ENCODE results near the gene PMPCA.

Gene PMPCA

GRCh38 chr9:136392538-136393449 lies 17.7 kb upstream of the PMPCA start:
- no peaks in the 10 kb centered on the region for H3K27me3 ChIP-seq (ENCODE audit: low read length)
- H3K9ac ChIP-seq (ENCODE audit: low read length), result no peak overlapping the region
- H3K9me2 ChIP-seq (replicated peaks; ENCODE audit: insufficient read depth, low read length), result no peaks in the 10 kb centered on the region
- H3K4me2 ChIP-seq (ENCODE audit: low read depth, low read length, poor library complexity, severe bottlenecking), result no peak overlapping the region
- H3K27ac ChIP-seq (ENCODE audit: low read depth, low read length), result no peak overlapping the region
- H3K79me2 ChIP-seq (ENCODE audit: insufficient read depth, low read length), result peaks cover 1% of the 10 kb centered on the region; the same call in 1 of the 2 replicates
- TF ChIP-seq CTCF (IDR thresholded peaks at IDR 0.05; ENCODE audit: insufficient read depth, low read length, poor library complexity, severe bottlenecking) (no peak), EZH2phosphoT487 (conservative IDR thresholded peaks at IDR 0.05; ENCODE audit: low read length) (no peak)
- no peak overlapping the region for H2AFZ ChIP-seq (ENCODE audit: low read depth, low read length, severe bottlenecking)
- no peaks in the 10 kb centered on the region for H4K20me1 ChIP-seq (ENCODE audit: low read depth, low read length)
- no peaks in the 10 kb centered on the region; the same call in 1 of the 2 replicates for H3K36me3 ChIP-seq (ENCODE audit: low read length)
- no peaks in the 10 kb centered on the region for H3F3A ChIP-seq (ENCODE audit: insufficient read depth)
- H3K9me3 ChIP-seq (ENCODE audit: insufficient read depth, low read length), result no peaks in the 10 kb centered on the region
- no peak overlapping the region for H3K4me3 ChIP-seq (ENCODE audit: insufficient read depth, low read length, poor library complexity, severe bottlenecking)

- TF ChIP-seq CTCF (IDR thresholded peaks at IDR 0.05; ENCODE audit: insufficient read depth, low read length, poor library complexity, severe bottlenecking), result no peak
- no peak for TF ChIP-seq EZH2phosphoT487 (conservative IDR thresholded peaks at IDR 0.05; ENCODE audit: low read length)
- H3F3A ChIP-seq (ENCODE audit: insufficient read depth), result no peaks in the 10 kb centered on the region
- no peaks in the 10 kb centered on the region; the same call in 1 of the 2 replicates for H3K36me3 ChIP-seq (ENCODE audit: low read length)
- H3K4me3 ChIP-seq (ENCODE audit: insufficient read depth, low read length, poor library complexity, severe bottlenecking), result no peak overlapping the region
- no peaks in the 10 kb centered on the region for H3K9me2 ChIP-seq (replicated peaks; ENCODE audit: insufficient read depth, low read length)
- no peak overlapping the region for H3K4me2 ChIP-seq (ENCODE audit: low read depth, low read length, poor library complexity, severe bottlenecking)
- no peaks in the 10 kb centered on the region for H3K9me3 ChIP-seq (ENCODE audit: insufficient read depth, low read length)
- H2AFZ ChIP-seq (ENCODE audit: low read depth, low read length, severe bottlenecking), result no peak overlapping the region
- H3K9ac ChIP-seq (ENCODE audit: low read length), result no peak overlapping the region
- no peaks in the 10 kb centered on the region for H4K20me1 ChIP-seq (ENCODE audit: low read depth, low read length)
- H3K79me2 ChIP-seq (ENCODE audit: insufficient read depth, low read length), result peaks cover 9% of the 10 kb centered on the region
- H3K27ac ChIP-seq (ENCODE audit: low read depth, low read length), result no peak overlapping the region
- no peaks in the 10 kb centered on the region for H3K27me3 ChIP-seq (ENCODE audit: low read length)
These were observed 16.9 kb upstream of the PMPCA start for GRCh38 chr9:136393531-136393930.

DNA sequence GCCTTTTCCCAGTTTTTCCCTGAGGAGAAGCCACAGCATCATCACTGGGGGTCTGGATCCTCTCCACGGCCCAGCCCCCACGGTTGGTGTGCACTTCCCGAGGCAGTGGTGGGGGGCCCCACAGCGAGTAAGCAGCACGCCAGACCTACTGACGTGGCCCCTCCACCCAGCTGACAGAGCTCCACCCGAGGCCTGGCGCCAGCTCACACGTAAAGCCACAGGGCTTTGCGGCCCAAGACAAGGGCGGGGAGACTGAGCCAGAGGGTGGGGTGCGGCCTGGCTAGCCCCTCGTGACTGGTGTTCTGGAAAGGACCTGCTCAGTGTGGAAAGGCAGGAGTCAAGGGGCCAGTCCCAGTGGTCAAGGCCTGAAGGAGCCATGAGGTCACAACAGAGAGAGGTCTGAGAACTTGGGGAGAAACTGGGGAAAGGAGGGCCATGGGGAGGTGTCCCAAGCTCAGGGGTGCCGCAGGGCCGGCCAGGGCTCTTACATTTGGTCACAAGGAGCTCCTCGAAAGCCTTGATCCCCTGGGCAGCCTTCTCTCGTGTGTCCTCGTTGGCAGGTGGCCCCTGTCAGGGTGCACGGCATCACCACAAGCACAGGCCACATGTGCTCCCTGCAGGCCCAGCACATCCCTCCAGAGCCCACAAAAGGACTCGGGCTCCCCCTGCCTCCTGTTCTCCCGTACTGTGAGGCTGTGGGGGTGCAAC lies 16.0 kb upstream of the PMPCA start:
- Histone ChIP-seq H2AFZ (ENCODE audit: low read depth, low read length, severe bottlenecking) (no peak overlapping the region), H3K9me3 (ENCODE audit: insufficient read depth, low read length) (no peaks in the 10 kb centered on the region), H3K9me2 (replicated peaks; ENCODE audit: insufficient read depth, low read length) (no peaks in the 10 kb centered on the region), H3K9ac (ENCODE audit: low read length) (no peak overlapping the region), H3K4me3 (ENCODE audit: insufficient read depth, low read length, poor library complexity, severe bottlenecking) (no peak overlapping the region), H3F3A (ENCODE audit: insufficient read depth) (no peaks in the 10 kb centered on the region), H4K20me1 (ENCODE audit: low read depth, low read length) (no peaks in the 10 kb centered on the region; the same call in 1 of the 2 replicates), H3K27ac (ENCODE audit: low read depth, low read length) (no peak overlapping the region), H3K4me2 (ENCODE audit: low read depth, low read length, poor library complexity, severe bottlenecking) (no peak overlapping the region), H3K27me3 (ENCODE audit: low read length) (no peaks in the 10 kb centered on the region), H3K36me3 (ENCODE audit: low read length) (no peaks in the 10 kb centered on the region; the same call in 1 of the 2 replicates), H3K79me2 (ENCODE audit: insufficient read depth, low read length) (peaks cover 18% of the 10 kb centered on the region)
- TF ChIP-seq EZH2phosphoT487 (conservative IDR thresholded peaks at IDR 0.05; ENCODE audit: low read length) (no peak), CTCF (IDR thresholded peaks at IDR 0.05; ENCODE audit: insufficient read depth, low read length, poor library complexity, severe bottlenecking) (no peak)

Measured in SU-DHL-6 (cell line).